IPS DF 6.9 (cell line): ENCODE measurements around the gene RTL9.

Experiments used
- DNase-seq: peaks from one replicate; pipeline ENCODE4 v3.0.0-alpha.2; 2013; ENCODE audit warnings: low read depth, low spot score
- H3K27ac ChIP-seq: one replicate; pipeline ENCODE4 v1.5.1; 2013; ENCODE audit warnings: low read length, control low read depth
- H3K27me3 ChIP-seq: 2 replicates; pipeline ENCODE4 v1.6.1; 2013; ENCODE audit warnings: mild to moderate bottlenecking, low read length; ENCODE audit not compliant: control insufficient read depth, insufficient read depth
- H3K36me3 ChIP-seq: 2 replicates; pipeline ENCODE4 v1.6.1; 2013; ENCODE audit warnings: low read length; ENCODE audit not compliant: control insufficient read depth, insufficient read depth
- H3K4me1 ChIP-seq: 2 replicates; pipeline ENCODE4 v1.6.1; 2013; ENCODE audit warnings: low read length; ENCODE audit not compliant: control insufficient read depth, insufficient read depth
- H3K4me3 ChIP-seq: 2 replicates; pipeline ENCODE4 v1.5.1; 2013; ENCODE audit warnings: mild to moderate bottlenecking, low read length
- H3K9me3 ChIP-seq: 2 replicates; pipeline ENCODE4 v1.6.1; 2013; ENCODE audit warnings: low read length, inconsistent platforms; ENCODE audit not compliant: control insufficient read depth, insufficient read depth
- WGBS: extraction: QIAGEN DNeasy Blood & Tissue Kit; methylation state at CpG from one replicate; pipeline ENCODE4 v1.1.7; 2013; ENCODE audit warnings: mixed read lengths, missing lambda C conversion rate; ENCODE audit not compliant: insufficient read length, insufficient coverage; 5-methylcytosine and 5-hydroxymethylcytosine counted together

Gene RTL9

GRCh38 chrX:110394651-110395050, 36.0 kb downstream of the RTL9 start:
- H3K36me3 ChIP-seq = no peaks in the 10 kb centered on the region
- H3K4me3 ChIP-seq = no peak overlapping the region
- no peak overlapping the region for H3K27ac ChIP-seq
- H3K27me3 ChIP-seq = no peaks in the 10 kb centered on the region
- H3K4me1 ChIP-seq = no peaks in the 10 kb centered on the region
- no peaks in the 10 kb centered on the region for H3K9me3 ChIP-seq
- DNase-seq = no peak
- no CpG with 5 or more reads among the region's 2 CpGs for WGBS

- no peaks in the 10 kb centered on the region for H3K27me3 ChIP-seq
- H3K4me1 ChIP-seq = no peaks in the 10 kb centered on the region
- no peak overlapping the region for H3K4me3 ChIP-seq
- H3K9me3 ChIP-seq = no peaks in the 10 kb centered on the region
- no CpG with 5 or more reads among the region's 1 CpG for WGBS
- no peak overlapping the region for H3K27ac ChIP-seq
- H3K36me3 ChIP-seq = no peaks in the 10 kb centered on the region
- DNase-seq = no peak
These were observed 37.2 kb downstream of the RTL9 start for GRCh38 chrX:110395877-110396276.

- no peaks in the 10 kb centered on the region for H3K9me3 ChIP-seq
- no peak overlapping the region for H3K4me3 ChIP-seq
- no CpG with 5 or more reads among the region's 4 CpGs for WGBS
- no peak overlapping the region for H3K27ac ChIP-seq
- no peaks in the 10 kb centered on the region for H3K36me3 ChIP-seq
- no peak for DNase-seq
- H3K27me3 ChIP-seq = no peaks in the 10 kb centered on the region
- H3K4me1 ChIP-seq = no peaks in the 10 kb centered on the region
These were observed 38.1 kb downstream of the RTL9 start for GRCh38 chrX:110396735-110397134.

GRCh38 chrX:110397339-110397738, 38.7 kb downstream of the RTL9 start:
- H3K27ac ChIP-seq = no peak overlapping the region
- no peaks in the 10 kb centered on the region for H3K4me1 ChIP-seq

GRCh38 chrX:110397904-110398303, 39.3 kb downstream of the RTL9 start:
- no peak overlapping the region for H3K27ac ChIP-seq
- H3K4me3 ChIP-seq = no peak overlapping the region
- no peaks in the 10 kb centered on the region for H3K27me3 ChIP-seq
- H3K36me3 ChIP-seq = no peaks in the 10 kb centered on the region
- WGBS = no CpG with 5 or more reads among the region's 6 CpGs
- no peaks in the 10 kb centered on the region for H3K4me1 ChIP-seq
- H3K9me3 ChIP-seq = no peaks in the 10 kb centered on the region
- no peak for DNase-seq

More at GRCh38 chrX:110397339-110397738, 38.7 kb downstream of the RTL9 start:
- Histone ChIP-seq H3K9me3 (no peaks in the 10 kb centered on the region), H3K36me3 (no peaks in the 10 kb centered on the region), H3K27me3 (no peaks in the 10 kb centered on the region), H3K4me3 (no peak overlapping the region)
- DNase-seq = no peak

- Histone ChIP-seq H3K27me3 (no peaks in the 10 kb centered on the region), H3K36me3 (no peaks in the 10 kb centered on the region), H3K4me1 (no peaks in the 10 kb centered on the region), H3K9me3 (no peaks in the 10 kb centered on the region), H3K4me3 (no peak overlapping the region), H3K27ac (no peak overlapping the region)
- WGBS = no CpG with 5 or more reads among the region's 5 CpGs
- no peak for DNase-seq
These were observed 40.8 kb downstream of the RTL9 start for GRCh38 chrX:110399497-110399896.

- H3K4me1 ChIP-seq = no peaks in the 10 kb centered on the region
- no peak overlapping the region for H3K27ac ChIP-seq
- no peaks in the 10 kb centered on the region for H3K27me3 ChIP-seq
- no CpG with 5 or more reads among the region's 3 CpGs for WGBS
- no peaks in the 10 kb centered on the region for H3K9me3 ChIP-seq
- no peaks in the 10 kb centered on the region for H3K36me3 ChIP-seq
- no peak for DNase-seq
- H3K4me3 ChIP-seq = no peak overlapping the region
These were observed 41.3 kb downstream of the RTL9 start for GRCh38 chrX:110399966-110400365.

GRCh38 chrX:110401135-110401534, 42.5 kb downstream of the RTL9 start:
- Histone ChIP-seq H3K4me3 (no peak overlapping the region), H3K27me3 (no peaks in the 10 kb centered on the region), H3K4me1 (no peaks in the 10 kb centered on the region), H3K27ac (no peak overlapping the region), H3K9me3 (no peaks in the 10 kb centered on the region), H3K36me3 (no peaks in the 10 kb centered on the region)
- no CpG with 5 or more reads among the region's 3 CpGs for WGBS
- DNase-seq = no peak

- Histone ChIP-seq H3K9me3 (no peaks in the 10 kb centered on the region), H3K4me3 (no peak overlapping the region), H3K36me3 (no peaks in the 10 kb centered on the region), H3K27me3 (no peaks in the 10 kb centered on the region), H3K27ac (no peak overlapping the region), H3K4me1 (no peaks in the 10 kb centered on the region)
- no peak for DNase-seq
- no CpG with 5 or more reads among the region's 7 CpGs for WGBS
These were observed 43.6 kb downstream of the RTL9 start for GRCh38 chrX:110402091-110402849.

GRCh38 chrX:110402850-110403221, 44.2 kb downstream of the RTL9 start:
- Histone ChIP-seq H3K27me3 (no peaks in the 10 kb centered on the region), H3K4me1 (no peaks in the 10 kb centered on the region), H3K36me3 (no peaks in the 10 kb centered on the region), H3K27ac (no peak overlapping the region), H3K4me3 (no peak overlapping the region), H3K9me3 (no peaks in the 10 kb centered on the region)
- DNase-seq = no peak
- WGBS = no CpG with 5 or more reads among the region's 1 CpG
